GM12864 (cell line): ENCODE data around the gene FSIP1.

ENCODE experiments used
- DNase-seq: peaks from one replicate; pipeline ENCODE4 v3.0.0-alpha.2; 2011; ENCODE audit warnings: low read depth
- H3K4me3 ChIP-seq: 2 replicates; pipeline ENCODE4 v1.5.1; 2011; ENCODE audit warnings: mild to moderate bottlenecking, low read depth, low read length, control low read depth
- CTCF ChIP-seq: IDR thresholded peaks from 2 replicates; pipeline ENCODE4 v1.5.1; 2011; ENCODE audit warnings: low read depth, mild to moderate bottlenecking, moderate library complexity, low read length, control low read depth, inconsistent platforms; ENCODE audit errors: missing control alignments

The FSIP1 gene

GRCh38 chr15:39721893-39722292 is 60.7 kb downstream of the FSIP1 start:
- no peak overlapping the region for H3K4me3 ChIP-seq
- DNase-seq = no peak
- TF ChIP-seq CTCF = no peak

- no peak for DNase-seq
- H3K4me3 ChIP-seq = no peak overlapping the region
- no peak for TF ChIP-seq CTCF
Measured at GRCh38 chr15:39720621-39721611, 61.7 kb downstream of the FSIP1 start.

GRCh38 chr15:39720081-39720480 is 62.6 kb downstream of the FSIP1 start:
- no peak overlapping the region for H3K4me3 ChIP-seq
- no peak for DNase-seq
- no peak for TF ChIP-seq CTCF

- no peak overlapping the region for H3K4me3 ChIP-seq
- no peak for DNase-seq
- TF ChIP-seq CTCF = no peak
Measured at GRCh38 chr15:39719109-39719508, 63.5 kb downstream of the FSIP1 start.

- H3K4me3 ChIP-seq = no peak overlapping the region
- DNase-seq = no peak
- TF ChIP-seq CTCF = no peak
Measured at GRCh38 chr15:39717134-39717533, 65.5 kb downstream of the FSIP1 start.

GRCh38 chr15:39714251-39714650 is 68.4 kb downstream of the FSIP1 start:
- no peak for TF ChIP-seq CTCF
- DNase-seq = no peak
- no peak overlapping the region for H3K4me3 ChIP-seq

- no peak for TF ChIP-seq CTCF
- no peak overlapping the region for H3K4me3 ChIP-seq
- DNase-seq = no peak
Measured at GRCh38 chr15:39713846-39714245, 68.8 kb downstream of the FSIP1 start.
